ENCODE measurements around the gene ASGR2.
"Not testable (repeated sequence)": the region's sequence is repeated elsewhere in the genome, so short reads cannot be mapped to it uniquely, and the experiment has no call there.

ASGR2 gene

DNA sequence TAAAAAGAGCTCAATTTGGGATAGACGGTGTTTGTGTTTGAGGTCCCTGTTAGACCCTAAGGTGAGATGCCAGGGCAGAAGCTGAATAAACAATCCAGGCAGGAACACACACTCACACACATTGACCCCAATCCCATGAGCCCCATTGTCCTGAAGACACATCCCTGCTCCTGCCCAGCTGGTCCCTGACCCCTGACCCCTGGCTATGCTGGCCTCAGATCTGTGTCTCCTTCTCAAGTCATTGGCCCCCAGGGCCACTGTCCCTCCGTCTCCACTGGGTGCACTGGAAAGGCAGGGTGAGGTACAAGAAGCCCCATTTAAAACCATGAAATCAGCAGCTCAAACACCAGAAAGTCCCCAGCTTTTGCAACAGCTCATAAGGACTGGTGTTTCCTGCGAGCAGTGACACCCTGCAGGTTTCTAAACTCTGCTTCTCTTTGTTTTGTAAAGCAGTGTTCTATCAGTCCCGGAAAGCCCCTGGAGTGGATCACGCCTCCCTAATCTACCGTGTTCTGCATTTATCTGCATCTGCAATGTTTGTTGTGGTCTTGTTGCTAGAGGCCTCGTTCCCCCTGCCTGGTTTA, 18.0 kb upstream of the ASGR2 start:
- peak overlapping the region; percentile 60 for H3K27ac Mint-ChIP-seq
- peaks cover 13% of the 10 kb centered on the region for H3K27me3 Mint-ChIP-seq
- peaks cover 31% of the 10 kb centered on the region for H3K4me1 Mint-ChIP-seq (ENCODE audit: low read depth)
- no peaks in the 10 kb centered on the region for H3K36me3 Mint-ChIP-seq (ENCODE audit: low read depth)
- peak overlapping the region; percentile 33 for H3K4me3 Mint-ChIP-seq
- no peaks in the 10 kb centered on the region for H3K9me3 Mint-ChIP-seq

DNA sequence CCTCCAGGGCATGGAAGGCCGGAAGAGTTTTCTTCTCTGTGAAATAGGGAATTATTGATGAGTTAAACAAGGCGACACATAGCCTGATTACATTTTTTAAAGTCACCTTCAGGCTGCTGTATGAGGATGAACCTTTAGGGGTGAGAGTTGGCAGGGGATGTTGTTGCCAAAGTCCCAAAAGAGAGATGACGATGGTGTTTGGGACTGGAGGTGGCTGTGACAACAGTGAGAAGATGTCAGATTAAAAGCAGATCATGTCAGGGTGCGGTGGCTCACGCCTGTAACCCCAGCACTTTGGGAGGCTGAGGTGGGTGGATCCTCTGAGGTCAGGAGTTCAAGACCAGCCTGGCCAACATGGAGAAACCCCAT, 16.8 kb upstream of the ASGR2 start:
- Mint-ChIP-seq H3K4me1 (ENCODE audit: low read depth) (peaks cover 31% of the 10 kb centered on the region), H3K4me3 (no peak overlapping the region), H3K27me3 (peaks cover 5% of the 10 kb centered on the region), H3K27ac (no peak overlapping the region), H3K9me3 (no peaks in the 10 kb centered on the region), H3K36me3 (ENCODE audit: low read depth) (no peaks in the 10 kb centered on the region)

DNA sequence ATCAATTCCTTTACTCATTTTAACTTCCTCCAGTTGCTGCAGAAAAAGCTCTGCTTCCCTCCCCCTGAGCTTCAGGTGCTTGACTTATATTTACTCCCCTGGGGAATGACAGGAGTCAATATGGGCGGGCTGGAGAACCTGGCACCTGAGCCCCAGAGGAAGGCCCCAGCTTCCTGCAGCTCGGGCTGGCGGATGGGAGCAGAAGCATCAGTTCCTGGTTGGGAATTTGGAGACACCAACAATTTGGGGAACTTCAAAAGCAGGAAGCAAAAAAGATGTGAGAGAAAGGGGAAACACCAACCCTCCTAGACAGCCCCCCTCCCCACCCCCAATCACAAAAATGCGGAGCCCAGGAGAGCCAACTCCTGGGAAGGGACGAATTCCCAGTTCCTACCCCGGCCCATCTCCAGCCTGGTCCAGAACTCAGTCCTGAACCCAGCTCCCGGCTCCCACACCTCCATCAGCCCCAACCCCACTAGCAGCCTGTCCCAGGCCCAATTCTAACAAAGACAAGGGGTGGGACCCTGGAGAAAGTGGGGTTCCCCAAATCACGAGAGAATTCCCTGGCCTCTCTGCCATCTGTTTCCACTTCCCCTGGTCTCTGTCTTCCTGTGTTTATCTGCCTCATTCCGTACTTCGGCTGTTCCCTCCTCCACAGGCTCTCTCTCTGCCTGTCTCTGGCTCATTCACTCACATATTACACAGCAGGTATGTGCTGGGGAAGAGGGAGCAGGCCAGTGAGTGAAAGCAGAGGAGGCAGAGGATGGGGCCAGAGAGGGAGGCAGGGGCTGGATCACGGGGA, 16.2 kb upstream of the ASGR2 start:
- no peak overlapping the region for H3K4me3 Mint-ChIP-seq
- H3K9me3 Mint-ChIP-seq, result no peaks in the 10 kb centered on the region
- no peak overlapping the region for H3K27ac Mint-ChIP-seq
- peaks cover 4% of the 10 kb centered on the region for H3K27me3 Mint-ChIP-seq
- no peaks in the 10 kb centered on the region for H3K36me3 Mint-ChIP-seq (ENCODE audit: low read depth)
- H3K4me1 Mint-ChIP-seq (ENCODE audit: low read depth), result peaks cover 27% of the 10 kb centered on the region

DNA sequence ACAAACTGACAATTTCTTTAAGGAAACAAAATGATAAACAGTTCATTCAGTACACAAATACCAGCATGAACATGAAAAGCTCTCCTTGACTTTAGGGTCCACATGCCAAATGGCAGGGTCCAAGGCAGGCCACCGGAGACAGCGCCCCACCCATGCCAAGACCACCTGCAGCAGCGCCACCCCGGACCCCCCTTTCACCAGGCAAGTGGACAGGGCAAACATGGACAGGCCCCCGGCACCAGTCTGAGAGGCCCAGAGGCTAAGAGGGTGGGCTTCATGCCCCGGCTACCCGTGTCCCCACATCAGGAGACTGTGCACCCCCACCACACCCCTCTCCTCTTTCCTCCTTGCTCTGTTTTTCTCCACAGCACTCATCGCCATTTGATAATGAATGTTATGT, 14.7 kb upstream of the ASGR2 start:
- no peaks in the 10 kb centered on the region for H3K9me3 Mint-ChIP-seq
- peaks cover 4% of the 10 kb centered on the region for H3K27me3 Mint-ChIP-seq
- no peak overlapping the region for H3K4me3 Mint-ChIP-seq
- no peaks in the 10 kb centered on the region for H3K36me3 Mint-ChIP-seq (ENCODE audit: low read depth)
- H3K4me1 Mint-ChIP-seq (ENCODE audit: low read depth), result peaks cover 27% of the 10 kb centered on the region
- H3K27ac Mint-ChIP-seq, result no peak overlapping the region

DNA sequence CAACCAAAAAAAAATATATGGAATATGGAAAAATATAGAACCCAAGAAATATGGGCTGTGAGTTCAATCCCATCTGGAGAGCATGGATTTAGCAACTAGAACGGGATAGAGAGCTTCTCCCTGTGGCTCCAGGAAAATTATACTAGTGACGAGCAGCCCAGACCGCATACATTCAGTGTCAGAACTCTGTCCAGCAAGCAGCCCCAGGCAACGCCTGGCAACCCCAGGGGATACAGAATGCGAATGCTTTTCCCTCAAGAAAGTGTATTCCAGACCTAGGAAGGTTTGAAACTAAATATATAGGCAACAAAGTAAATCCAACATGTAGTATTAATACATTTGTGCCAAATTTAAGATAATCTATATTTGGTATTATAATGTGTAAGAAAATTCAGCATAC, 13.5 kb upstream of the ASGR2 start:
- Mint-ChIP-seq H3K27ac (no peak overlapping the region), H3K27me3 (peaks cover 8% of the 10 kb centered on the region), H3K4me1 (ENCODE audit: low read depth) (peaks cover 20% of the 10 kb centered on the region), H3K9me3 (no peaks in the 10 kb centered on the region), H3K4me3 (no peak overlapping the region), H3K36me3 (ENCODE audit: low read depth) (no peaks in the 10 kb centered on the region)

DNA sequence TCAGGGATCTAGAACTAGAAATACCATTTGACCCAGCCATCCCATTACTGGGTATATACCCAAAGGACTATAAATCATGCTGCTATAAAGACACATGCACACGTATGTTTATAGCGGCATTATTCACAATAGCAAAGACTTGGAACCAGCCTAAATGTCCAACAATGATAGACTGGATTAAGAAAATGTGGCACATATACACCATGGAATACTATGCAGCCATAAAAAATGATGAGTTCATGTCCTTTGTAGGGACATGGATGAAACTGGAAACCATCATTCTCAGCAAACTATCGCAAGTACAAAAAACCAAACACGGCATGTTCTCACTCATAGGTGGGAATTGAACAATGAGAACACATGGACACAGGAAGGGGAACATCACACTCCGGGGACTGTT, 12.9 kb upstream of the ASGR2 start:
- not testable (repeated sequence) for H3K27me3 Mint-ChIP-seq; H3K27ac Mint-ChIP-seq; H3K36me3 Mint-ChIP-seq (ENCODE audit: low read depth); H3K4me3 Mint-ChIP-seq; H3K9me3 Mint-ChIP-seq
- H3K4me1 Mint-ChIP-seq (ENCODE audit: low read depth), result peaks cover 14% of the 10 kb centered on the region

DNA sequence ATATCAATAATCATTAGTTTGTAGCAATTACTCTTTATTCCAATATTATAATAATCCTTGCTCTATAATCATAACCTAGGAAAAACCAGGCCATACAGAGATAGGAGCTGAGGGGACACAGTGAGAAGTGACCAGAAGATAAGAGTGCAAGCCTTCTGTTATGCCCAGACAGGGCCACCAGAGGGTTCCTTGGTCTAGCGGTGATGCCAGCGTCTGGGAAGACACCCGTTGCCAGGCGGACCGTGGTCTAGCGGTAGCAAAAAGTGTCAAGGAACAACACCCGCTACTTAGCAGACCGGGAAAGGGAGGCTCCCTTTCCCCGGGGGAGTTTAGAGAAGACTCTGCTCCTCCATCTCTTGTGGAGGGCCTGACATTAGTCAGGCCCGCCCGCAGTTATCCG, 11.8 kb upstream of the ASGR2 start:
- H3K4me1 Mint-ChIP-seq (ENCODE audit: low read depth); H3K4me3 Mint-ChIP-seq; H3K9me3 Mint-ChIP-seq; H3K27ac Mint-ChIP-seq; H3K36me3 Mint-ChIP-seq (ENCODE audit: low read depth); H3K27me3 Mint-ChIP-seq: not testable (repeated sequence)

DNA sequence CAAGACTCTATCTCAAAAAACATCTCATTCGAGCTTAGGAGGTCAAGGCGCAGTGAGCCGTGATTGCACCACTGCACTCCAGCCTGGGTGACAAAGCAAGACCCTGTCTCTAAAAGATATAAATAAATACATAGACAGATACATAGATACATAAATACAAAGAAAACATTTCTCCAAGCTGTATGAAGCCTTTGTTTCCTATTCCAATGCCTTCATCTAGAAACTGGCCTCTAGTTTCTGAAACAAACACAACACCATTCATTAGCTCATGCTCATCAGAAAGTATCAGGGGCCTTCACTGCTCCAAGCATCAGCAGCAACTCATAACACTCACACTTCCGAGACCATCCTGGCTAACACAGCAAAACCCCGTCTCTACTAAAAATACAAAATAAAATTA, 10.3 kb upstream of the ASGR2 start:
- Mint-ChIP-seq H3K27me3 (peaks cover 20% of the 10 kb centered on the region), H3K4me3 (no peak overlapping the region), H3K9me3 (no peaks in the 10 kb centered on the region), H3K4me1 (ENCODE audit: low read depth) (peaks cover 4% of the 10 kb centered on the region), H3K36me3 (ENCODE audit: low read depth) (no peaks in the 10 kb centered on the region), H3K27ac (no peak overlapping the region)

DNA sequence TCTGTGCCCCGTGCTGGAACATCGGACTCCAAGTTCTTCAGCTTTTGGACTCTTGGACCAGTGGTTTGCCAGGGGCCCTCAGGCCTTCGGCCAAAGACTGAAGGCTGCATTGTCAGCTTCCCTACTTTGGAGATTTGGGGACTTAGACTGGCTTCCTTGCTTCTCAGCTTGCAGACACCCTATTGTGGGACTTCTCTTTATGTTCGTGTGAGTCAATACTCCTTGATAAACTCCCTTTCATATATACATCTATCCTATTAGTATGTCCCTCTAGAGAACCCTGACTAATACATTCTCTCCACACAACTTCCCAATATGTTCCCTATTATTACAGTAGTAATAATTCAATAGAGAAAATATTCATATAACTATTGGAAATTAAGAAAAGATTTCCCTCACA, 9.2 kb upstream of the ASGR2 start:
- peaks cover 26% of the 10 kb centered on the region for H3K27me3 Mint-ChIP-seq
- H3K4me1 Mint-ChIP-seq (ENCODE audit: low read depth), result peaks cover 4% of the 10 kb centered on the region
- H3K4me3 Mint-ChIP-seq, result no peak overlapping the region
- H3K36me3 Mint-ChIP-seq (ENCODE audit: low read depth), result no peaks in the 10 kb centered on the region
- no peaks in the 10 kb centered on the region for H3K9me3 Mint-ChIP-seq
- no peak overlapping the region for H3K27ac Mint-ChIP-seq

DNA sequence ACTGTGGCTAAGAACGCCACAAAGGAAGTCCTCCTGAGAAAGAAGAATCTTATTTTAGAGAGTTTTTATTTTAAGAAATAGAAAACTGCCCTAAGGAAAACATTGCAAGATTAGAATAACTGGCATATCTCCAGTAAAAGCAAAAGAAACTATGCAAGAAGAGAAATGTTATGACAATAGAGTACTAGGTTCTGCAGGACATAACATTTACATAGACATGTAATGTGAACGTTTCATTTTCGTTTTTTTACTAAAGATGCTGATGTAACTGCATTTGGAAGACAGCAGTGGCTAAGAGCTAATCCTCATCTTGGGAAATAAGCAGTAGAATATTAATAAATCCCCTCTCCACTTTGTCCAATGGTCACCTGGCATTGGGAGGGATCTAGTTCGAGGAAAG, 7.8 kb upstream of the ASGR2 start:
- no peaks in the 10 kb centered on the region for H3K9me3 Mint-ChIP-seq
- peaks cover 4% of the 10 kb centered on the region for H3K4me1 Mint-ChIP-seq (ENCODE audit: low read depth)
- no peaks in the 10 kb centered on the region for H3K36me3 Mint-ChIP-seq (ENCODE audit: low read depth)
- H3K27ac Mint-ChIP-seq, result no peak overlapping the region
- H3K27me3 Mint-ChIP-seq, result peaks cover 26% of the 10 kb centered on the region
- no peak overlapping the region for H3K4me3 Mint-ChIP-seq

DNA sequence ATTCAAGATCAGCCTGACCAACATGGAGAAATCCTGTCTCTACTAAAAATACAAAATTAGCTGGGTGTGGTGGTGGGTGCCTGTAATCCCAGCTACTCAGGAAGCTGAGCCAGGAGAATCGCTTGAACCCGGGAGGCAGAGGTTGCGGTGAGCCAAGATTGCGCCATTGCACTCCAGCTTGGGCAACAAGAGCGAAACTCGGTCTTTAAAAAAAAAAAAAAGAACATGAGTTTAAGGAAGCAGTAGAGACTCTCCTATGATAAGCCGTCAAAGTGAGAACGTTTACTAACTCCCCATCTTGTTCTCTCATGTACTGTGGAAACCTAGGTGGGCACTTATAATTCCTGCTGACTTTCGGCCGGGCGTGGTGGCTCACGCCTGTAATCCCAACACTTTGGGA, 6.0 kb upstream of the ASGR2 start:
- not testable (repeated sequence) for H3K9me3 Mint-ChIP-seq; H3K4me3 Mint-ChIP-seq; H3K27ac Mint-ChIP-seq; H3K4me1 Mint-ChIP-seq (ENCODE audit: low read depth); H3K36me3 Mint-ChIP-seq (ENCODE audit: low read depth)
- peaks cover 22% of the 10 kb centered on the region for H3K27me3 Mint-ChIP-seq

DNA sequence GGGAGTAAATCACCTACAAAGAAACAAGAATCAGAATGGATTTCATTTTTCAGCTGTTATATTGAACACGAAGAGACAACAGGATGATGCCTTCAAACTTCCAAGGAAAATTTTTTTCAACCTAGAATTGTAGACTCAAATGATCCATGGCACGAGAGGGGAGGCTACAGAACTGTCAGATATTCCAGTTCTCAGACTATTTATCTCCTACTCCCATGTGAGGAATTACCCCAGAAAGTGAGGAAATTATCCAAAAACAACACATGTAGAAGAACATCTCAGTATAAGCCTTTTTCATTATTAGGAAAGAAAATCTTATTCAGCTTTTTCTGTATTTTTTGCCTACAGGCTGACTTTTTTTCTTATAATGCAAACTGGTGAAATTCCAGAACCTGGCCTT, 5.5 kb upstream of the ASGR2 start:
- peaks cover 4% of the 10 kb centered on the region for H3K4me1 Mint-ChIP-seq (ENCODE audit: low read depth)
- no peak overlapping the region for H3K4me3 Mint-ChIP-seq
- H3K36me3 Mint-ChIP-seq (ENCODE audit: low read depth), result no peaks in the 10 kb centered on the region
- H3K27me3 Mint-ChIP-seq, result peaks cover 22% of the 10 kb centered on the region
- no peaks in the 10 kb centered on the region for H3K9me3 Mint-ChIP-seq
- H3K27ac Mint-ChIP-seq, result no peak overlapping the region

DNA sequence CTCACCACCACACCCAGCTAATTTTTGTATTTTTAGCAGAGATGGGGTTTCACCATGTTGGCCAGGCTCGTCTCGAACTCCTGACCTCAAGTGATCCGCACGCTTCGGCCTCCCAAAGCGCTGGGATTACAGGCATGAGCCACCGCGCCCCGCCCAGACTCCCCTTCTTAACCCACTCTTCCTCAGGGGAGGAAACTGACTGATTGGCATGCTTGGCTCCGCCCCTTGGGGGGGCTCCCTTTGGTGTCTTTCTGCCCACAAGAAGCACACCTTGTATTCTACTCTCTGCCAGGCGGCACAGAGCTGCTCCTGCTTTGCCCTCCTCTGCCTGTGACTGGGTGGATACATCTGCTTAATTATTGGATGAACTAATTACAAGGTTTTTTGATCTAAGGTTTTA, 4.7 kb upstream of the ASGR2 start:
- no peaks in the 10 kb centered on the region for H3K36me3 Mint-ChIP-seq (ENCODE audit: low read depth)
- H3K4me3 Mint-ChIP-seq, result no peak overlapping the region
- H3K4me1 Mint-ChIP-seq (ENCODE audit: low read depth), result peaks cover 4% of the 10 kb centered on the region
- H3K27ac Mint-ChIP-seq, result no peak overlapping the region
- H3K9me3 Mint-ChIP-seq, result no peaks in the 10 kb centered on the region
- H3K27me3 Mint-ChIP-seq, result peaks cover 22% of the 10 kb centered on the region

DNA sequence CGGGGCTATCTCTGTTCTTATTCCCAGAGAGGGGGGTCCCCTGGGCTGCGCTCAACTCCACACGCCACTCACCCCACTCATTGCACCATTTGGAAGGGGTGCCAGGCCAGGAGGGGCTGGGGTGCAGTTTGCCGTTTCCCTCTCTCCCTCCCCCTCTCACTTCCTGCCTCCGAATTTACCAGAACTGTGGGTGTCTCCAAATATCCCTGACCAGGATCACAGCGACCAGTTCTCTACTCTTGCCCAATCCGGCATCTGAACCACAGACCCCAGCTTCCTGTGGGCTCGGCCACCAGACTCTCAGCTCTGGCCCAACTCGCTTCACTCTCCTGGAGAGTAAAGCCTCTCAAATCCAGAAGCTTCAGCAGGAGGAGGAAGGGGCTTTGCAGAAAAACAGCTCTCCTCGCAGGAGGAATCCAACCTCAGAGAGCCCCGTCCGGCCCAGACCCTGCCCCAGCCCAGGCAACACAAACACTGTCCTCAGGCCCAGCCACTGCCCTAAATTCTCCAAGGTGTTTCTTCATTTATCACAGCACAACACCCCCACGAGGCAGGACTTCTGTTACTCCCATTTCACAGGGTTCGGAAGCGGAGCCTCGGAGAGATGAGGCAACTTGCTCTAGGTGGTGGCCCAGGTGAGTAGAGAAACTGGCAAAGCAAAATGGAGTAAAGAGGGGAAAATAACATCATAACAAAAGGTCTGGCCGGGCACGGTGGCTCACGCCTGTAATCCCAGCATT, 423 bp upstream of the ASGR2 start:
- Mint-ChIP-seq H3K4me1 (ENCODE audit: low read depth) (no peaks in the 10 kb centered on the region), H3K27ac (no peak overlapping the region), H3K36me3 (ENCODE audit: low read depth) (no peaks in the 10 kb centered on the region), H3K27me3 (peaks cover 7% of the 10 kb centered on the region), H3K4me3 (no peak overlapping the region), H3K9me3 (no peaks in the 10 kb centered on the region)

DNA sequence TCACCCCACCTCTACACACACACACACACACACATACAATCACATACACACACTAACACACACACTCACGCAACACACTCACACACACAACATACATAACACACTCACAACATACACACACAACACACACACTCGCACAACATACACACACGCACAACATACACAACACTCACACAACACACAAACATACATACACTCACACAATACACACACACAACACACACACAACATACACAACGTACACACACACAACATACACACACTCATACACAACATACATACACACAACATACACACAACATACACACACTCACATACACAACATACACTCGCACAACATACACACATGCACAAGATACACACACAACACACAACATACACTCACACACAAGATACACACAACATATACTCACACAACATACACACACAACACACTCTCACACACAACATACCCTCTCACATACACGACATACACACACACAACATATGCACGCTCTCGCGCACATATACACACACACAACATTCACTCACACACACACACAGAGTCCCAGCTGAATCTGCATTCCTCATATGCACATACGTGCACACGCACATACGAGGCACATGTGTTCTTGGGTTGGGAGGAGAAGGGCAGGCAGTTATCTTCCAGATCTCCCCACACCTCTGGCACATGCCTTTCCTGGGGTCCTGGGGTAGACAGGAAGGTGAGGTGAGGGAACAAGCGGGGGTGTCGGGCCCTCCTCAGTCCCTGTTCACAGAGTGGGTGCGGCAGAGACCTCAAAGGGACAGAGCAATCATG, 1.1 kb downstream of the ASGR2 start:
- Mint-ChIP-seq H3K4me3 (no peak overlapping the region), H3K9me3 (no peaks in the 10 kb centered on the region), H3K27me3 (no peaks in the 10 kb centered on the region), H3K4me1 (ENCODE audit: low read depth) (peaks cover 6% of the 10 kb centered on the region), H3K36me3 (ENCODE audit: low read depth) (no peaks in the 10 kb centered on the region), H3K27ac (no peak overlapping the region)

Data from stimulated activated naive CD8-positive, alpha-beta T cell treated with anti-CD3 and anti-CD28 coated beads, Interleukin-15, Interleukin-2, amounts not matched to agents 100 ng/mL and 50 ng/mL, for 24 hours (primary cell).